GM21723 (cell line): Measurements from ENCODE around the gene PRPS2.

Experiments
- ATAC-seq: cut with Tn5 transposase; IDR thresholded peaks from one replicate; pipeline ENCODE4 v1.9.1; 2021; ENCODE audit warnings: mild to moderate bottlenecking, moderate library complexity; ENCODE audit not compliant: unreplicated experiment

The PRPS2 gene

GRCh38 chrX:12791257-12792228 lies at the start of gene PRPS2:
TSS of gene PRPS2 (plus strand) at chrX:12791412. CDS start at chrX:12791498, 86 bp downstream.
- peak; percentile 87 for ATAC-seq

- ATAC-seq: no peak
These were observed 49.8 kb upstream of the PRPS2 start for GRCh38 chrX:12741416-12741815.

- no peak for ATAC-seq
These were observed 43.8 kb upstream of the PRPS2 start for GRCh38 chrX:12747433-12747832.

GRCh38 chrX:12751887-12752286 lies 39.3 kb upstream of the PRPS2 start:
- no peak for ATAC-seq

GRCh38 chrX:12753366-12753765 lies 37.8 kb upstream of the PRPS2 start:
- ATAC-seq: no peak

- ATAC-seq: no peak
These were observed 32.9 kb upstream of the PRPS2 start for GRCh38 chrX:12758291-12758690.

GRCh38 chrX:12767856-12768255 lies 23.4 kb upstream of the PRPS2 start:
- no peak for ATAC-seq

GRCh38 chrX:12768491-12768890 lies 22.7 kb upstream of the PRPS2 start:
- no peak for ATAC-seq

GRCh38 chrX:12770440-12770839 lies 20.8 kb upstream of the PRPS2 start:
- no peak for ATAC-seq

- ATAC-seq: peak; percentile 99
These were observed 19.7 kb upstream of the PRPS2 start for GRCh38 chrX:12771445-12772069.

GRCh38 chrX:12777670-12778069 lies 13.5 kb upstream of the PRPS2 start:
- no peak for ATAC-seq

GRCh38 chrX:12779534-12779933 lies 11.7 kb upstream of the PRPS2 start:
- no peak for ATAC-seq

GRCh38 chrX:12788645-12789044 lies 2.6 kb upstream of the PRPS2 start:
- ATAC-seq: no peak

- no peak for ATAC-seq
These were observed 1.2 kb upstream of the PRPS2 start for GRCh38 chrX:12789976-12790375.

- peak; percentile 27 for ATAC-seq
These were observed 341 bp upstream of the PRPS2 start for GRCh38 chrX:12790885-12791256.

GRCh38 chrX:12792711-12793110 lies 1.5 kb downstream of the PRPS2 start:
- no peak for ATAC-seq

- no peak for ATAC-seq
These were observed 3.4 kb downstream of the PRPS2 start for GRCh38 chrX:12794654-12795053.

GRCh38 chrX:12798601-12799000 lies 7.4 kb downstream of the PRPS2 start:
- ATAC-seq: no peak

- ATAC-seq: no peak
These were observed 7.9 kb downstream of the PRPS2 start for GRCh38 chrX:12799118-12799517.

GRCh38 chrX:12802741-12803140 lies 11.5 kb downstream of the PRPS2 start:
- ATAC-seq: no peak

GRCh38 chrX:12804655-12805054 lies 13.4 kb downstream of the PRPS2 start:
- ATAC-seq: no peak

- no peak for ATAC-seq
These were observed 14.1 kb downstream of the PRPS2 start for GRCh38 chrX:12805333-12805732.
